Right renal cortex interstitium (tissue), 3 donors: ENCODE results near the gene RYR3. TPM values are rescaled to one million over a fixed set of nuclear protein-coding genes. Genes with fewer than 3 reads are reported as not detected.
"Not testable (repeated sequence)": the region's sequence is repeated elsewhere in the genome, so short reads cannot be mapped to it uniquely, and the experiment has no call there.

Source experiments
- DNase-seq, 3 donors: peaks; one replicate each; pipeline ENCODE4 v3.0.0-alpha.2; 2013; ENCODE audit warnings: low read depth in 3 of 3, low spot score in 2 of 3
- polyA plus RNA-seq, 3 donors: library from polyadenylated mRNA; unstranded; fragments of 120-200 nt; gene quantifications; one replicate each; pipeline ENCODE4 v1.2.1, GENCODE V29; 2013; ENCODE audit not compliant: insufficient read length in 3 of 3

Gene RYR3
- polyA plus RNA-seq, 3 donors: 4.4 to 8.0 (median 5.9) TPM

- no peak for DNase-seq
Observed at GRCh38 chr15:33801954-33802353, 491.2 kb downstream of the RYR3 start.

- no peak for DNase-seq
Observed at GRCh38 chr15:33807665-33808064, 496.9 kb downstream of the RYR3 start.

GRCh38 chr15:33808720-33809457 is 498.1 kb downstream of the RYR3 start:
- DNase-seq: no peak

GRCh38 chr15:33810073-33810595 is 499.4 kb downstream of the RYR3 start:
- DNase-seq: no peak

GRCh38 chr15:33810806-33811205 is 500.0 kb downstream of the RYR3 start:
- no peak for DNase-seq

- DNase-seq: no peak
Observed at GRCh38 chr15:33813891-33814290, 503.1 kb downstream of the RYR3 start.

- not testable (repeated sequence) for DNase-seq
Observed at GRCh38 chr15:33819499-33819898, 508.7 kb downstream of the RYR3 start.

GRCh38 chr15:33822479-33822878 is 511.7 kb downstream of the RYR3 start:
- DNase-seq: no peak

GRCh38 chr15:33823119-33823518 is 512.4 kb downstream of the RYR3 start:
- no peak for DNase-seq

GRCh38 chr15:33825453-33825852 is 514.7 kb downstream of the RYR3 start:
- no peak for DNase-seq

GRCh38 chr15:33826201-33826600 is 515.4 kb downstream of the RYR3 start:
- DNase-seq: no peak

GRCh38 chr15:33830351-33830750 is 519.6 kb downstream of the RYR3 start:
- no peak for DNase-seq

GRCh38 chr15:33831646-33832045 is 520.9 kb downstream of the RYR3 start:
- DNase-seq: no peak

GRCh38 chr15:33834892-33835743 is 524.4 kb downstream of the RYR3 start:
- no peak for DNase-seq

- DNase-seq: no peak
Observed at GRCh38 chr15:33837294-33837693, 526.5 kb downstream of the RYR3 start.

GRCh38 chr15:33839540-33839939 is 528.8 kb downstream of the RYR3 start:
- no peak for DNase-seq

- DNase-seq: no peak
Observed at GRCh38 chr15:33840615-33841014, 529.8 kb downstream of the RYR3 start.

- DNase-seq: no peak
Observed at GRCh38 chr15:33844186-33844585, 533.4 kb downstream of the RYR3 start.

GRCh38 chr15:33844597-33844996 is 533.8 kb downstream of the RYR3 start:
- DNase-seq: no peak

GRCh38 chr15:33846142-33846541 is 535.4 kb downstream of the RYR3 start:
- DNase-seq: no peak

GRCh38 chr15:33846862-33847261 is 536.1 kb downstream of the RYR3 start:
- DNase-seq: no peak

- DNase-seq: no peak
Observed at GRCh38 chr15:33848011-33848410, 537.2 kb downstream of the RYR3 start.
